ENCODE results near the gene ATP10A. TPM values are rescaled to one million over a fixed set of nuclear protein-coding genes. Genes with fewer than 3 reads are reported as not detected.

ATP10A gene
- polyA plus RNA-seq, 1 donor from 2014 or later, result not detected

GRCh38 chr15:25767356-25768151 is 95.6 kb downstream of the ATP10A start:
- H3K4me2 ChIP-seq (ENCODE audit: low read length), result no peak overlapping the region
- H3K9me3 ChIP-seq (ENCODE audit: low read length), result no peaks in the 10 kb centered on the region
- H3K4me3 ChIP-seq (ENCODE audit: low read length), result no peak overlapping the region
- no peaks in the 10 kb centered on the region for H3K27me3 ChIP-seq (ENCODE audit: insufficient read depth, low read depth, low read length)
- TF ChIP-seq CTCF (IDR thresholded peaks at IDR 0.05; ENCODE audit: poor library complexity, severe bottlenecking) (no peak), MXI1 (conservative IDR thresholded peaks at IDR 0.05; ENCODE audit: poor library complexity, severe bottlenecking) (no peak)
- H3K36me3 ChIP-seq (ENCODE audit: insufficient read depth, low read length), result no peaks in the 10 kb centered on the region
- no peak overlapping the region for H3K9ac ChIP-seq (ENCODE audit: low read length)
- H4K20me1 ChIP-seq (ENCODE audit: insufficient read depth), result no peaks in the 10 kb centered on the region
- no peak overlapping the region for H2AFZ ChIP-seq (ENCODE audit: low read depth, low read length)
- no peaks in the 10 kb centered on the region for H3F3A ChIP-seq (ENCODE audit: insufficient read depth, low read length, poor library complexity, severe bottlenecking)
- H3K27ac ChIP-seq (ENCODE audit: low read length), result no peak overlapping the region
- no peaks in the 10 kb centered on the region for H3K9me2 ChIP-seq (ENCODE audit: insufficient read depth, low read length)
- no peaks in the 10 kb centered on the region for H3K79me2 ChIP-seq (replicated peaks; ENCODE audit: insufficient read depth, low read length)

- no peak overlapping the region for H3K4me3 ChIP-seq (ENCODE audit: low read length)
- no peak overlapping the region for H3K4me2 ChIP-seq (ENCODE audit: low read length)
- H3K79me2 ChIP-seq (replicated peaks; ENCODE audit: insufficient read depth, low read length), result no peaks in the 10 kb centered on the region
- no peak overlapping the region for H3K27ac ChIP-seq (ENCODE audit: low read length)
- H2AFZ ChIP-seq (ENCODE audit: low read depth, low read length), result no peak overlapping the region
- H3F3A ChIP-seq (ENCODE audit: insufficient read depth, low read length, poor library complexity, severe bottlenecking), result no peaks in the 10 kb centered on the region
- H3K9ac ChIP-seq (ENCODE audit: low read length), result no peak overlapping the region
- H3K36me3 ChIP-seq (ENCODE audit: insufficient read depth, low read length), result no peaks in the 10 kb centered on the region
- TF ChIP-seq EZH2 (IDR thresholded peaks at IDR 0.05; ENCODE audit: borderline replicate concordance, insufficient read depth, low read length, poor library complexity, severe bottlenecking) (no peak), MXI1 (conservative IDR thresholded peaks at IDR 0.05; ENCODE audit: poor library complexity, severe bottlenecking) (no peak), POLR2AphosphoS5 (IDR thresholded peaks at IDR 0.05) (no peak), CTCF (IDR thresholded peaks at IDR 0.05; ENCODE audit: poor library complexity, severe bottlenecking) (no peak), SMC3 (conservative IDR thresholded peaks at IDR 0.05; ENCODE audit: poor library complexity) (no peak), RAD21 (conservative IDR thresholded peaks at IDR 0.05) (no peak)
- H3K27me3 ChIP-seq (ENCODE audit: insufficient read depth, low read depth, low read length), result no peaks in the 10 kb centered on the region
- no peaks in the 10 kb centered on the region for H3K9me2 ChIP-seq (ENCODE audit: insufficient read depth, low read length)
- H4K20me1 ChIP-seq (ENCODE audit: insufficient read depth), result no peaks in the 10 kb centered on the region
- H3K9me3 ChIP-seq (ENCODE audit: low read length), result no peaks in the 10 kb centered on the region
These were observed 96.7 kb downstream of the ATP10A start for GRCh38 chr15:25766417-25766816.

- no peaks in the 10 kb centered on the region for H3K79me2 ChIP-seq (replicated peaks; ENCODE audit: insufficient read depth, low read length)
- H3K27me3 ChIP-seq (ENCODE audit: insufficient read depth, low read depth, low read length), result no peaks in the 10 kb centered on the region
- TF ChIP-seq RAD21 (conservative IDR thresholded peaks at IDR 0.05) (no peak), EP300 (conservative IDR thresholded peaks at IDR 0.05; ENCODE audit: poor library complexity, severe bottlenecking) (no peak), REST (IDR thresholded peaks at IDR 0.05; ENCODE audit: borderline replicate concordance) (no peak), MXI1 (conservative IDR thresholded peaks at IDR 0.05; ENCODE audit: poor library complexity, severe bottlenecking) (no peak), CTCF (IDR thresholded peaks at IDR 0.05; ENCODE audit: poor library complexity, severe bottlenecking) (no peak), TAF1 (IDR thresholded peaks at IDR 0.05; ENCODE audit: low read depth) (no peak), EZH2 (IDR thresholded peaks at IDR 0.05; ENCODE audit: borderline replicate concordance, insufficient read depth, low read length, poor library complexity, severe bottlenecking) (no peak), SMC3 (conservative IDR thresholded peaks at IDR 0.05; ENCODE audit: poor library complexity) (no peak), POLR2AphosphoS5 (IDR thresholded peaks at IDR 0.05) (no peak)
- no peak overlapping the region for H3K4me3 ChIP-seq (ENCODE audit: low read length)
- H3K36me3 ChIP-seq (ENCODE audit: insufficient read depth, low read length), result no peaks in the 10 kb centered on the region
- no peak overlapping the region for H3K27ac ChIP-seq (ENCODE audit: low read length)
- no peaks in the 10 kb centered on the region for H3K9me2 ChIP-seq (ENCODE audit: insufficient read depth, low read length)
- no peak overlapping the region for H3K9ac ChIP-seq (ENCODE audit: low read length)
- H3F3A ChIP-seq (ENCODE audit: insufficient read depth, low read length, poor library complexity, severe bottlenecking), result no peaks in the 10 kb centered on the region
- H4K20me1 ChIP-seq (ENCODE audit: insufficient read depth), result no peaks in the 10 kb centered on the region
- H3K4me2 ChIP-seq (ENCODE audit: low read length), result no peak overlapping the region
- no peak overlapping the region for H2AFZ ChIP-seq (ENCODE audit: low read depth, low read length)
- H3K9me3 ChIP-seq (ENCODE audit: low read length), result no peaks in the 10 kb centered on the region
These were observed 98.0 kb downstream of the ATP10A start for GRCh38 chr15:25764980-25765735.

Data from neural cell (in vitro differentiated cells).